Caco-2 (cell line): ENCODE results near the gene MAP1B. TPM values are rescaled to one million over a fixed set of nuclear protein-coding genes. Genes with fewer than 3 reads are reported as not detected.
"Not testable (repeated sequence)": the region's sequence is repeated elsewhere in the genome, so short reads cannot be mapped to it uniquely, and the experiment has no call there.

Source experiments
- BruUV-seq: library from RNA; stranded (reverse); fragments of 400-500 nt; replicated peaks from 2 replicates; lab custom pipeline; 2021; lab: Mats Ljungman, UMichigan
- CTCF ChIA-PET: fragments of 300-600 bp; sonication (Branson Sonifier 250); formaldehyde crosslinking; loops from one replicate; lab custom pipeline; 2022; ENCODE audit warnings: antibody characterized with exemption; lab: Charles Lee
- POLR2A ChIA-PET: fragments of 300-600 bp; sonication (Branson Sonifier 250); formaldehyde crosslinking; loops from one replicate; lab custom pipeline; 2022; ENCODE audit warnings: antibody characterized with exemption; lab: Charles Lee
- DNase-seq, 2 experiments: peaks; one replicate each; pipeline versions ENCODE4 v3.0.0 to v3.0.0-alpha.2; 2020 to 2022
- H3K27me3 ChIP-seq: replicated peaks from 2 replicates; pipeline ENCODE4 v1.6.0; 2011; ENCODE audit warnings: low read length; ENCODE audit not compliant: control insufficient read depth, insufficient read depth
- H3K36me3 ChIP-seq: 2 replicates; pipeline ENCODE4 v1.5.1; 2011; ENCODE audit warnings: low read length; ENCODE audit not compliant: control insufficient read depth, insufficient read depth
- H3K4me1 ChIP-seq: fragments of 250-450 bp; sonication (Bioruptor Pico); 2 replicates; pipeline ENCODE4 v1.5.1; 2020; ENCODE audit warnings: mild to moderate bottlenecking
- H3K4me3 ChIP-seq: 2 replicates; pipeline ENCODE4 v1.5.1; 2011; ENCODE audit warnings: low read depth, mild to moderate bottlenecking, control low read depth, low read length
- H3K9me3 ChIP-seq: fragments of 250-450 bp; sonication (Bioruptor Pico); 2 replicates; pipeline ENCODE4 v1.5.1; 2020; ENCODE audit warnings: mild to moderate bottlenecking, moderate library complexity
- H3K27ac Mint-ChIP-seq: one replicate; pipeline ENCODE4 v1.8.0; 2022; ENCODE audit warnings: mixed read lengths; ENCODE audit not compliant: unreplicated experiment
- H3K27me3 Mint-ChIP-seq: one replicate; pipeline ENCODE4 v1.8.0; 2022; ENCODE audit warnings: mixed read lengths; ENCODE audit not compliant: insufficient read depth, unreplicated experiment
- H3K36me3 Mint-ChIP-seq: one replicate; pipeline ENCODE4 v1.8.0; 2022; ENCODE audit warnings: mild to moderate bottlenecking, mixed read lengths; ENCODE audit not compliant: insufficient read depth, unreplicated experiment
- H3K4me1 Mint-ChIP-seq: one replicate; pipeline ENCODE4 v1.8.0; 2022; ENCODE audit warnings: low read depth, mixed read lengths; ENCODE audit not compliant: unreplicated experiment
- H3K4me3 Mint-ChIP-seq: one replicate; pipeline ENCODE4 v1.8.0; 2022; ENCODE audit warnings: mild to moderate bottlenecking, moderate library complexity, mixed read lengths; ENCODE audit not compliant: unreplicated experiment
- H3K9me3 Mint-ChIP-seq: one replicate; pipeline ENCODE4 v1.8.0; 2022; ENCODE audit warnings: mixed read lengths; ENCODE audit not compliant: unreplicated experiment
- intact Hi-C: fragments of 100-400 bp; cut with micrococcal nuclease; formaldehyde crosslinking; loops from one replicate; pipeline ENCODE4 v1.10.0; 2022; ENCODE audit not compliant: unreplicated experiment
- total RNA-seq: library from RNA; stranded (reverse); gene quantifications from 2 replicates; pipeline ENCODE4 v1.2.3, GENCODE V29; 2022
- TF ChIP-seq, protein P1 (sequence below), 2 experiments: fragments of 200-600 bp in 1 of 2; IDR thresholded peaks; 1 replicate in 1 of 2; 2 replicates in 1 of 2; pipeline versions ENCODE4 v1.5.1 to v1.8.0; 2011 to 2022; ENCODE audit warnings: antibody characterized with exemption in 1 of 2, control low read depth in 1 of 2, inconsistent platforms in 1 of 2, low read depth in 1 of 2, low read length in 1 of 2, mild to moderate bottlenecking in 1 of 2, moderate library complexity in 1 of 2; ENCODE audit not compliant: insufficient read depth in 1 of 2, severe bottlenecking in 1 of 2, unreplicated experiment in 1 of 2

Gene MAP1B
- total RNA-seq, 1 experiment from 2014 or later = 0.66 TPM

DNA sequence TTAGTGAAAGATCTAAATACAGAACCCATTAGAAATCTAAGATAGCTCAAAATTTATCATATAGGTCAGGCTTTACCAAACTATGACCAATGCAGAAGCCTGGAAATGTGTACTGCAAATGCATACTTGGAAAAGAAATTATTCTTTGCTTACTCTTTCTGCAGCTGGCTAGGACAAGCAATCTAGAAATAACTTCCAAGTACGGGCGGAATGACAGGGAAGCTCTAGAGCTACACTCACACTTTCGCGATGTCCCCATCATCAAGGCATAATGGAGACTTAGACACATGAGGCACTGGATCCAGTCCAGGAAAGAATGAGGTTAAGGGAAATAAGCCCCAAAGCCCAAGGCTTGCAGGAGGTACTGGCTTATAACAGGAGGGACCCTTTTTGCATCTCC, 22.4 kb upstream of the MAP1B start:
- no peak overlapping the region for H3K4me3 Mint-ChIP-seq
- peaks cover 6% of the 10 kb centered on the region for H3K36me3 Mint-ChIP-seq
- DNase-seq = no peak
- TF ChIP-seq, protein P1, sequence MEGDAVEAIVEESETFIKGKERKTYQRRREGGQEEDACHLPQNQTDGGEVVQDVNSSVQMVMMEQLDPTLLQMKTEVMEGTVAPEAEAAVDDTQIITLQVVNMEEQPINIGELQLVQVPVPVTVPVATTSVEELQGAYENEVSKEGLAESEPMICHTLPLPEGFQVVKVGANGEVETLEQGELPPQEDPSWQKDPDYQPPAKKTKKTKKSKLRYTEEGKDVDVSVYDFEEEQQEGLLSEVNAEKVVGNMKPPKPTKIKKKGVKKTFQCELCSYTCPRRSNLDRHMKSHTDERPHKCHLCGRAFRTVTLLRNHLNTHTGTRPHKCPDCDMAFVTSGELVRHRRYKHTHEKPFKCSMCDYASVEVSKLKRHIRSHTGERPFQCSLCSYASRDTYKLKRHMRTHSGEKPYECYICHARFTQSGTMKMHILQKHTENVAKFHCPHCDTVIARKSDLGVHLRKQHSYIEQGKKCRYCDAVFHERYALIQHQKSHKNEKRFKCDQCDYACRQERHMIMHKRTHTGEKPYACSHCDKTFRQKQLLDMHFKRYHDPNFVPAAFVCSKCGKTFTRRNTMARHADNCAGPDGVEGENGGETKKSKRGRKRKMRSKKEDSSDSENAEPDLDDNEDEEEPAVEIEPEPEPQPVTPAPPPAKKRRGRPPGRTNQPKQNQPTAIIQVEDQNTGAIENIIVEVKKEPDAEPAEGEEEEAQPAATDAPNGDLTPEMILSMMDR (IDR thresholded peaks at IDR 0.05; ENCODE audit: insufficient read depth in 1 of 2, low read depth in 1 of 2, low read length in 1 of 2, severe bottlenecking in 1 of 2, unreplicated experiment in 1 of 2) = no peak
- BruUV-seq = no TSS peak
- ChIA-PET POLR2A (no interaction called here), CTCF (no interaction called here)
- no peaks in the 10 kb centered on the region for H3K4me1 ChIP-seq
- H3K4me1 Mint-ChIP-seq = peaks cover 4% of the 10 kb centered on the region
- no peak overlapping the region for H3K4me3 ChIP-seq
- H3K27me3 Mint-ChIP-seq = peaks cover 20% of the 10 kb centered on the region
- intact Hi-C loops = no loop called here
- H3K9me3 ChIP-seq = no peaks in the 10 kb centered on the region
- H3K27ac Mint-ChIP-seq = no peak overlapping the region
- no peaks in the 10 kb centered on the region for H3K36me3 ChIP-seq
- H3K9me3 Mint-ChIP-seq = peaks cover 6% of the 10 kb centered on the region
- no peaks in the 10 kb centered on the region; the same call in 1 of the 2 replicates for H3K27me3 ChIP-seq

GRCh38 chr5:72085319-72085718, 22.0 kb upstream of the MAP1B start:
- BruUV-seq = no TSS peak
- Histone ChIP-seq H3K4me1 (no peaks in the 10 kb centered on the region), H3K9me3 (no peaks in the 10 kb centered on the region), H3K36me3 (no peaks in the 10 kb centered on the region), H3K27me3 (no peaks in the 10 kb centered on the region; the same call in 1 of the 2 replicates), H3K4me3 (no peak overlapping the region)
- peaks cover 10% of the 10 kb centered on the region for H3K9me3 Mint-ChIP-seq
- H3K4me1 Mint-ChIP-seq = peaks cover 7% of the 10 kb centered on the region
- CTCF ChIA-PET = no interaction called here
- no peak overlapping the region for H3K4me3 Mint-ChIP-seq
- intact Hi-C loops = no loop called here
- POLR2A ChIA-PET = no interaction called here
- H3K27ac Mint-ChIP-seq = no peak overlapping the region
- DNase-seq = no peak
- peaks cover 18% of the 10 kb centered on the region for H3K27me3 Mint-ChIP-seq
- TF ChIP-seq, protein P1 (IDR thresholded peaks at IDR 0.05; ENCODE audit: insufficient read depth in 1 of 2, low read depth in 1 of 2, low read length in 1 of 2, severe bottlenecking in 1 of 2, unreplicated experiment in 1 of 2) = no peak
- peaks cover 9% of the 10 kb centered on the region for H3K36me3 Mint-ChIP-seq

DNA sequence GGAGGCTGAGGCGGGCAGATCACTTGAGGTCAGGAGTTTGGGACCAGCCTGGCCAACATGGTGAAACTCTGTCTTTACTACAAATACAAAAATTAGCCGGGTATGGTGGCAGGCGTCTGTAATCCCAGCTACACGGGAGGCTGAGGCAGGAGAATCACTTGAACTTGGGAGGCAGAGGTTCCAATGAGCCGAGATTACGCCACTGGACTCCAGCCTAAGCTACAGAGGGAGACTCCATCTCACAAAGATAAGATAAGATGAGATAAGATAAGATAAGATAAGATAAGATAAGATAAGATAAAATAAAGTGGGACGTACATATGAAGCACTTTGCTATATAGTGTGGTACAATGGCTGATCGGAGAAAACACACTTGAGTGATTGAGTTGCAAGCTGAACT, 17.6 kb upstream of the MAP1B start:
- H3K36me3 Mint-ChIP-seq, POLR2A ChIA-PET, H3K36me3 ChIP-seq, H3K9me3 ChIP-seq, H3K4me1 ChIP-seq, BruUV-seq, H3K4me1 Mint-ChIP-seq, H3K4me3 ChIP-seq, H3K27me3 ChIP-seq, CTCF ChIA-PET, intact Hi-C loops: not testable (repeated sequence)
- H3K27ac Mint-ChIP-seq = peak overlapping the region; percentile 68
- peaks cover 20% of the 10 kb centered on the region for H3K9me3 Mint-ChIP-seq
- H3K4me3 Mint-ChIP-seq = peak overlapping the region; percentile 48
- DNase-seq = peak in 1 of 2 experiments; percentile 10
- H3K27me3 Mint-ChIP-seq = peaks cover 14% of the 10 kb centered on the region

GRCh38 chr5:72092074-72092473, 15.2 kb upstream of the MAP1B start:
- BruUV-seq = no TSS peak
- POLR2A ChIA-PET = no interaction called here
- H3K27me3 Mint-ChIP-seq = peaks cover 21% of the 10 kb centered on the region

More at GRCh38 chr5:72092074-72092473, 15.2 kb upstream of the MAP1B start:
- H3K9me3 ChIP-seq = no peaks in the 10 kb centered on the region
- no peak overlapping the region for H3K4me3 ChIP-seq
- no peaks in the 10 kb centered on the region for H3K27me3 ChIP-seq
- Mint-ChIP-seq H3K4me3 (no peak overlapping the region), H3K9me3 (peaks cover 20% of the 10 kb centered on the region), H3K27ac (no peak overlapping the region), H3K36me3 (peaks cover 9% of the 10 kb centered on the region), H3K4me1 (peaks cover 7% of the 10 kb centered on the region)
- H3K36me3 ChIP-seq = no peaks in the 10 kb centered on the region
- TF ChIP-seq, protein P1 (IDR thresholded peaks at IDR 0.05; ENCODE audit: insufficient read depth in 1 of 2, low read depth in 1 of 2, low read length in 1 of 2, severe bottlenecking in 1 of 2, unreplicated experiment in 1 of 2) = no peak
- CTCF ChIA-PET = no interaction called here
- intact Hi-C loops = no loop called here
- no peaks in the 10 kb centered on the region for H3K4me1 ChIP-seq
- DNase-seq = no peak
